Measurements from ENCODE around the gene SERPINI1.

Gene SERPINI1, protein sequence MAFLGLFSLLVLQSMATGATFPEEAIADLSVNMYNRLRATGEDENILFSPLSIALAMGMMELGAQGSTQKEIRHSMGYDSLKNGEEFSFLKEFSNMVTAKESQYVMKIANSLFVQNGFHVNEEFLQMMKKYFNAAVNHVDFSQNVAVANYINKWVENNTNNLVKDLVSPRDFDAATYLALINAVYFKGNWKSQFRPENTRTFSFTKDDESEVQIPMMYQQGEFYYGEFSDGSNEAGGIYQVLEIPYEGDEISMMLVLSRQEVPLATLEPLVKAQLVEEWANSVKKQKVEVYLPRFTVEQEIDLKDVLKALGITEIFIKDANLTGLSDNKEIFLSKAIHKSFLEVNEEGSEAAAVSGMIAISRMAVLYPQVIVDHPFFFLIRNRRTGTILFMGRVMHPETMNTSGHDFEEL

GRCh38 chr3:167735233-167736138, at the start of gene SERPINI1:
Gene SERPINI1, plus strand, starts transcription at chr3:167735721. Its CDS starts 53,408 bp downstream, at chr3:167789129.
- peak; percentile 54 to 79 (median 56) for DNase-seq (ENCODE audit: low read depth in 2 of 3, low spot score in 1 of 3)

GRCh38 chr3:167691366-167691765, 44.2 kb upstream of the SERPINI1 start:
- peak; percentile 17 to 28 (median 27) for DNase-seq (ENCODE audit: low read depth in 2 of 3, low spot score in 1 of 3)

GRCh38 chr3:167694121-167694520, 41.4 kb upstream of the SERPINI1 start:
- no peak for DNase-seq (ENCODE audit: low read depth in 2 of 3, low spot score in 1 of 3)

- no peak for DNase-seq (ENCODE audit: low read depth in 2 of 3, low spot score in 1 of 3)
These were observed 35.5 kb upstream of the SERPINI1 start for GRCh38 chr3:167700046-167700445.

- DNase-seq (ENCODE audit: low read depth in 2 of 3, low spot score in 1 of 3): no peak
These were observed 34.6 kb upstream of the SERPINI1 start for GRCh38 chr3:167700926-167701325.

- DNase-seq (ENCODE audit: low read depth in 2 of 3, low spot score in 1 of 3): no peak
These were observed 29.7 kb upstream of the SERPINI1 start for GRCh38 chr3:167705840-167706239.

DNA sequence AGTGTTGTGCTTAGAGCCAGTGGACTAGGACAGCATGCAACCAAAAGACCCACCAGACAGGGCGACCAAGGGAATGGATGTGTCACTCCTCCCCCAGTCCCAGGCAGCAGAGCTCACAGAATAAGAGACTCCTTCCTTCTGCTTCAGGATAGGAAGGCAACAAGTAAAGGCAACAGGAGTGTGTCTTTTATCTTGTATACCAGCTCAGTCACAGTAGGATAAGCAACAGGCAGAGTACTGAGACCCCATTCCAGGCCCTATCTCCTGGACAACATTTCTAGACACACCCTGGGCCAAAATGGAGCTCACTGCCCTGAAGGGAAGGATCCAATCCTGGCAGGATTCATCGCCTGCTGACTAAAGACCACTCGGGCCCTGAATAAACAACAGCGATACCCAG, 25.8 kb upstream of the SERPINI1 start:
- DNase-seq (ENCODE audit: low read depth in 2 of 3, low spot score in 1 of 3): no peak

- DNase-seq (ENCODE audit: low read depth in 2 of 3, low spot score in 1 of 3): no peak
These were observed 25.0 kb upstream of the SERPINI1 start for GRCh38 chr3:167710552-167710951.

DNA sequence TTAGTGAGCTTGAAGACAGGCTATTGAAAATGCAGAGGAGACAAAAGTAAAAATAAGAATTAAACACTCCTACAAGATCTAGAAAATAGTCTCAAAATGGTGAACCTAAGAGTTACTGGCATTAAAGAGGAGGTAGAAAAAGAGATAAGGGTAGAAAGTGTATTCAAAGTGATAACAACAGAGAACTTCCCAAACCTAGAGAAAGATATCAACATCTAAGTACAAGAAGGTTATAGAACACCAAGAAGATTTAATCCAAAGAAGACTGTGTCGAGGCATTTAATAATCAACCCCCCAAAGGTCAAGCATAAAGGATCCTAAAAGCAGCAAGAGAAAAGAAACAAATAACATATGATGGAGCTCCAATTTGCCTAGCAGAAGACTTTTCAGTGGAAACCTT, 24.1 kb upstream of the SERPINI1 start:
- DNase-seq (ENCODE audit: low read depth in 2 of 3, low spot score in 1 of 3): no peak

- no peak for DNase-seq (ENCODE audit: low read depth in 2 of 3, low spot score in 1 of 3)
These were observed 23.1 kb upstream of the SERPINI1 start for GRCh38 chr3:167712445-167712844.

- DNase-seq (ENCODE audit: low read depth in 2 of 3, low spot score in 1 of 3): no peak
These were observed 20.6 kb upstream of the SERPINI1 start for GRCh38 chr3:167714871-167715270.

DNA sequence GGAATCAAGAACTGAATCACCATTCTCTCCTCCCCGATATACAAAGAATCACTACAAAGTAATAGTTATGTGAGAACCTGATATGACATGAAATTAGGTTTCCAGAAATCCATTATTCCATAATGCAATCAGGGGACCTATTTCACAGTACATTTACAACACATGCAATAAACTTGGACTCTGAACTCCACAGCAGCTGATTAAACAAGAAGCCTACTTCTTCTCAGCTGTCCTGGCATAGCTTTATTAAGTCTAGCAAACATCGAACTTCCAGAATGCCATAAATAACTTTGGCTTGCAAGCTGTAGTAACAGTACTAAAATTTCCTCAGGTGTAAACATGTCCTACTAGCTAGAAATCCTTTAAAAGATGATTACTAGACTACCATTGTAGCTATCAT, 18.6 kb upstream of the SERPINI1 start:
- no peak for DNase-seq (ENCODE audit: low read depth in 2 of 3, low spot score in 1 of 3)

DNA sequence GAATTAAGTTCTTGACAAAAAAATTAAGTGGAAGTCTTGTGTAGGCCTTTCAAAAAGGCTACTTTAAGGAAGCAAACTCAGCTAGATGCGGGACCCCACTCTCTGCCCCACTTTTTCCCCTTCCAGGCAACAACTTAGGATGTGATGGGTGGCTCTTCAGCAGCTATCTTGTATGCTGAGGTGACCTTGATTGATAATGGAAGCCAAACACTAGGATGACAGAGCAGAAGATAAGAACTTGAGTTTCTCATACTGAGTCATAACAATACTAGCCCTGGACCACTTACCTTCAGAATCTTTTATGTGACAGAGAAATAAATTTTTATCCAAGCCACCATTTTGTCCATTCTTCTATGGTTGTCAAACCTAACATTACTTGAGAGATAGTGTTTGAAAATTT, 16.9 kb upstream of the SERPINI1 start:
- DNase-seq (ENCODE audit: low read depth in 2 of 3, low spot score in 1 of 3): no peak

DNA sequence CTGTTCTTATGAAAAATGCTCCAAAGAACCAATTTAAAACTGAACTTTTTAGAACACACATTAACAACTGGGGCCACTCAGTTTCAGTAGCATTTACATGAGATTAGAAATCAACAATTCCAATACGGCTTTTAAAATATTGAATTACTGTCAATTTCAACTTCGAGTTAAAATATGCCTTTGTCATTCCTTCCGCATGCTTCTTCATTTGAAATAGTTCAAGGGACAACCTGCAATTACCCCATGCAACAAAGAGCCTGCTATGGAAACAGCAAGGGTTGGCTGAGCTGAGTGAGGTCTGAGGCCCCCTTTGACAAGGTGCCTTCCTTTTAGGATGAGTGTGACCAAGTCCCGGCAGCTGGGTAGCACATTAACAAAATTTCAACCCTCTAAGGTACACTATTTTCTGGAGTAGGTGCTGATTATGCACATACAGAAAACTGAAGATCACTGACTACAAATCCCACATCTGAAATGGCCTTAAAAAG, 12.5 kb upstream of the SERPINI1 start:
- DNase-seq (ENCODE audit: low read depth in 2 of 3, low spot score in 1 of 3): no peak

DNA sequence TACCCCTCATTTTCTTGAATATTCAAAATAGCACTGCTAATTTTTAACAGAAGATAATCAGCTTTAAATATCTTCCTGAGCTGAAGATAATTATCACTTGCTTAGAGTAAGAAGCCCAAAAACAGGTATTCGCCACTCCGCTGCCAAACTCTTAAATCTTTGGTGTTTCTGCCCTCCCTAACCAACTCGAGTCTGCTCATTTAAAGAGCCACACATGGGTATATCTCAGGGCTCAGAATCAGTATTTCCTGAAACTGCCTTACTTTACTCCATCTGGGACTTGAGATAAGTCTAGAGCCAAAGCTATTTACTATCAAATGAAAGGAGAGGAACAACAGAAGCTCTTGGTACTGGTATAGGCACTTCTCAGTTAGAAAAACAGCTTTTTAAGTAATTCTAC, 11.6 kb upstream of the SERPINI1 start:
- DNase-seq (ENCODE audit: low read depth in 2 of 3, low spot score in 1 of 3): no peak

- DNase-seq (ENCODE audit: low read depth in 2 of 3, low spot score in 1 of 3): no peak
These were observed 7.3 kb upstream of the SERPINI1 start for GRCh38 chr3:167728176-167728575.

DNA sequence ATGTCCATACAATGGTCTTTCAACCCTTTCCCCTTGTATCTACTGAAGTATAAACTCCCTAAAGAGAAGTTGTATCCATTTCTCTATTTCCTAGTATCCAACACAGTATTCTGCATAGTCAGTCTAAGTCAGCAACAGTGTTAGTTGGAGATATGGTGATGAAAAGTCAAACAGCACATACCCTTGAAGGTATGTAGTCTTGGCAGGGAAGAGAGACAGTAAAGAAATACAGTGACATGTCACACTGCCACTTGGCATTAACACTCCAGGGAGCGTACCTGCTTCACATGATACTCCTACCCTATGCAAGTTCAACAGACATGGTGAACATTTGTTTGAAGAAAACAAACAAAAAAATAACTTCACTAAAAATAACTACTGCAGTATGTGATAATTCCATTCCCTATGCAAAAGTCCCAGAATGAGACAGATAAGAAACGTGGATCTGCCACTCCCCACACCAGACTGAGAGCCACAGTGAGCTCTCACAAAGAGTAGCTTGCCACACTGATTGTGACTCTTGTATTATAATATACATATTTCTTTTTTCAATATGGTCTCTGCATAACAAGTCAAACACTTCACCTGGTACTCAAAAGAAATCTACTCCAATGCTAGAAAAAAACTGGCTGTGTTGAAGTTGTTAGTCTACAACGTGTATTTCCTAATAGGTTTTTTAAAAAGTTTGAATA, 6.7 kb upstream of the SERPINI1 start:
- DNase-seq (ENCODE audit: low read depth in 2 of 3, low spot score in 1 of 3): no peak

GRCh38 chr3:167729591-167729990, 5.9 kb upstream of the SERPINI1 start:
- DNase-seq (ENCODE audit: low read depth in 2 of 3, low spot score in 1 of 3): no peak

- DNase-seq (ENCODE audit: low read depth in 2 of 3, low spot score in 1 of 3): no peak
These were observed 4.1 kb upstream of the SERPINI1 start for GRCh38 chr3:167731393-167731792.

DNA sequence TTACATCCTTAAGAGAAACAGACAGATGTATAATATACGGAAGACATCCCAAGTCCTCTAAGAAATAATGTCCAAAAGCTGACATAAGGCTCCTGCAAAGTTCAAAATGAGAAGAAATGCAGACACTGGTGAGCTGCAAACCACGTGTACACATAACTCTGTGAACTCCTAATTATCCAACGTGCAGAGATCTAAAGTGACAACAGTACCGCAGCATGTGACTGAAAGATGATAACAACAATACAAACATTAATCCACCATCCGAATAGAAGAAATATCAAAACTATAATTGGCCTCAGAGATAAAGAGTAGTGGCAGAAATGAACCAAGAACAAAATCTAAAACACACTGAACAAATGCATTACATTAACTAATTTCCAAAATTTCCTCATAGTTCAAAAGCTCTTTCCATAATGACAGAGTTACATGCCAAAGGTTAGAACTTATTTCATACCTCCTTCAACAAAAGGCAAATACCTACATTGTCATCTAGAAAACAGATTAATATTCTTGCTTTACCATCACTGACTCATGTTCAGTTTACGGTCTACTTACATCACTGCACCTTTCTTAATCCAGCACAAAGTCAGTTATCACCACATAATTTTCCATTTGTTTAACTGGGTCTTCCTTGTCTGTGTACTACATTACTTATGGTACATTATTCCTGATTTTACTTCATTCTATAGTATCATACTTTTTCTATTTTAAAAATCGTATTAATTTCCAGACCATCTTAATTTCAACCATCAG, 3.0 kb upstream of the SERPINI1 start:
- no peak for DNase-seq (ENCODE audit: low read depth in 2 of 3, low spot score in 1 of 3)
